CD14-positive monocyte (primary cell): ENCODE data around the gene CREB3L1. TPM values are rescaled to one million over a fixed set of nuclear protein-coding genes. Genes with fewer than 3 reads are reported as not detected.

ENCODE experiments used
- DNase-seq, 3 donors: peaks; one replicate each; pipeline ENCODE4 v3.0.0-alpha.2; 2011 to 2022
- H2AFZ ChIP-seq: 2 replicates; pipeline ENCODE4 v1.6.0; 2012; ENCODE audit warnings: mild to moderate bottlenecking, low read depth, low read length, inconsistent platforms; ENCODE audit not compliant: insufficient read depth, poor library complexity, severe bottlenecking
- H3K27ac ChIP-seq, 2 donors: 1 replicate in 1 of 2; 2 replicates in 1 of 2; pipeline ENCODE4 v1.5.1; 2012 to 2013; ENCODE audit warnings: low read length in 2 of 2, control low read depth in 1 of 2, inconsistent platforms in 1 of 2, low read depth in 1 of 2, mild to moderate bottlenecking in 1 of 2
- H3K27me3 ChIP-seq, 2 donors: one replicate each; pipeline versions ENCODE4 v1.6.0 to v1.6.1; 2011 to 2013; ENCODE audit warnings: low read length in 2 of 2; ENCODE audit not compliant: control insufficient read depth in 2 of 2, insufficient read depth in 2 of 2
- H3K36me3 ChIP-seq, 2 donors: replicated peaks in 1 of 2; 1 replicate in 1 of 2; 2 replicates in 1 of 2; pipeline versions ENCODE4 v1.5.1 to v1.6.1; 2012 to 2013; ENCODE audit warnings: low read length in 2 of 2, control low read depth in 1 of 2, inconsistent platforms in 1 of 2, mild to moderate bottlenecking in 1 of 2; ENCODE audit not compliant: insufficient read depth in 2 of 2, control insufficient read depth in 1 of 2
- H3K4me1 ChIP-seq, 2 donors: 1 replicate in 1 of 2; 2 replicates in 1 of 2; pipeline versions ENCODE4 v1.5.1 to v1.6.1; 2012 to 2013; ENCODE audit warnings: low read length in 2 of 2, control low read depth in 1 of 2, inconsistent platforms in 1 of 2, mild to moderate bottlenecking in 1 of 2, moderate library complexity in 1 of 2; ENCODE audit not compliant: insufficient read depth in 2 of 2, control insufficient read depth in 1 of 2
- H3K4me2 ChIP-seq: replicated peaks from 2 replicates; pipeline ENCODE3; 2012; ENCODE audit warnings: low read length, moderate library complexity, mild to moderate bottlenecking; ENCODE audit not compliant: poor library complexity, severe bottlenecking; ENCODE audit errors: extremely low read depth
- H3K4me3 ChIP-seq, 3 experiments: fragments of 200-600 bp in 1 of 3; sonication (generic) in 1 of 3; replicated peaks in 1 of 3; 1 replicate in 2 of 3; 2 replicates in 1 of 3; pipeline ENCODE4 v1.5.1; 2011 to 2013; ENCODE audit warnings: low read length in 3 of 3, mild to moderate bottlenecking in 3 of 3, control low read depth in 2 of 3, low read depth in 2 of 3, inconsistent platforms in 1 of 3, moderate library complexity in 1 of 3
- H3K79me2 ChIP-seq: 2 replicates; pipeline ENCODE4 v1.6.0; 2012; ENCODE audit warnings: mild to moderate bottlenecking, control low read depth, inconsistent platforms, low read length, moderate library complexity; ENCODE audit not compliant: insufficient read depth
- H3K9ac ChIP-seq: 2 replicates; pipeline ENCODE4 v1.6.0; 2017; ENCODE audit warnings: low read length, mild to moderate bottlenecking; ENCODE audit not compliant: insufficient read depth, poor library complexity, severe bottlenecking
- H3K9me3 ChIP-seq, 2 donors: replicated peaks in 1 of 2; 1 replicate in 1 of 2; 2 replicates in 1 of 2; pipeline versions ENCODE4 v1.5.1 to v1.6.1; 2012 to 2013; ENCODE audit warnings: low read length in 2 of 2, control low read depth in 1 of 2; ENCODE audit not compliant: control insufficient read depth in 1 of 2, insufficient read depth in 1 of 2
- H4K20me1 ChIP-seq: 2 replicates; pipeline ENCODE4 v1.6.0; 2012; ENCODE audit warnings: mild to moderate bottlenecking, low read length, control low read depth, moderate library complexity; ENCODE audit not compliant: insufficient read depth
- H3K27ac Mint-ChIP-seq, 7 donors: one replicate each; pipeline ENCODE4 v1.8.0; 2020; ENCODE audit warnings: mild to moderate bottlenecking in 7 of 7, mixed read lengths in 7 of 7, moderate library complexity in 6 of 7, inconsistent platforms in 2 of 7
- H3K27me3 Mint-ChIP-seq, 3 donors: one replicate each; pipeline ENCODE4 v1.8.0; 2021 to 2022; ENCODE audit warnings: low read depth in 3 of 3, mild to moderate bottlenecking in 3 of 3, mixed read lengths in 3 of 3, moderate library complexity in 3 of 3, inconsistent platforms in 1 of 3
- H3K36me3 Mint-ChIP-seq, 2 donors: one replicate each; pipeline ENCODE4 v1.8.0; 2020; ENCODE audit warnings: mixed read lengths in 2 of 2, inconsistent platforms in 1 of 2, mild to moderate bottlenecking in 1 of 2
- H3K4me1 Mint-ChIP-seq: one replicate; pipeline ENCODE4 v1.8.0; 2020; ENCODE audit warnings: mild to moderate bottlenecking, mixed read lengths
- H3K4me3 Mint-ChIP-seq, 2 donors: one replicate each; pipeline ENCODE4 v1.8.0; 2020; ENCODE audit warnings: mild to moderate bottlenecking in 2 of 2, mixed read lengths in 2 of 2, moderate library complexity in 1 of 2
- H3K9me3 Mint-ChIP-seq, 7 donors: one replicate each; pipeline ENCODE4 v1.8.0; 2020 to 2022; ENCODE audit warnings: mixed read lengths in 7 of 7, mild to moderate bottlenecking in 6 of 7, moderate library complexity in 6 of 7, inconsistent platforms in 2 of 7
- WGBS: methylation state at CpG from one replicate; pipeline ENCODE4 v1.1.5; 2013; ENCODE audit warnings: missing lambda C conversion rate; ENCODE audit not compliant: insufficient coverage; 5-methylcytosine and 5-hydroxymethylcytosine counted together
- intact Hi-C, 2 donors: fragments of 100-400 bp; cut with micrococcal nuclease; formaldehyde crosslinking; loops; one replicate each; pipeline versions ENCODE4 v1.15.0 to v1.15.1; 2023
- polyA plus RNA-seq, 3 donors: library from polyadenylated mRNA; depleted of rRNA in 1 of 3; unstranded in 2 of 3; stranded (reverse) in 1 of 3; fragments of 300-500 nt in 2 of 3; fragments of >200 nt in 1 of 3; fragmentation: Illumina TruSeq in 2 of 3; gene quantifications; 1 replicate in 2 of 3; 2 replicates in 1 of 3; pipeline ENCODE4 v1.2.3, GENCODE V29; 2012 to 2021
- TF ChIP-seq, protein P1 (sequence below): fragments of 200-600 bp; IDR thresholded peaks from one replicate; pipeline ENCODE4 v1.8.0; 2022; ENCODE audit warnings: antibody characterized with exemption, mild to moderate bottlenecking

Gene CREB3L1
- polyA plus RNA-seq, 3 donors: not detected

DNA sequence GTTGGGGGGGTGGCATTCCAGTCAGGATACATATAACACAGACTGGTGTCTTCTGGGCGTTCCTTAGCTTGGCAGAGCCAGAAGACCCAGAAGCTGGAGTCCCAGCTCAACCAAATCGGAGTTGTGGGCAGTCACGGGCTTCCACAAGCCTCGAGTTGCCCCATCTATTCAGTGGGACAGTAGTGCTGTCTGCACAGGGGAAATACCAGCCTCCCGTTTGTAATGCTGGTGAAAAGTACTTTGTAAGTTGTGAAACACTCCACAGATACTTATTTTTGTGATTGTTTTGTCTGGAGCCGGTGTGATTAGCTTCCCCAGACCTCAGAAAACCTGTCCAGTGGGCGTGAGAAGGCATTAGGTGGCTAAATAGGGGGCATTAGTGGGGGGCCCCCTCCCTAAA is 83.4 kb downstream of the CREB3L1 start:
- peak overlapping the region in 2 of 3 experiments; percentile 29 to 64 for H3K4me3 ChIP-seq
- H3K27ac ChIP-seq: peak overlapping the region; percentile 79 to 95
- peaks cover 66 to 90% of the 10 kb centered on the region in 2 donors for H3K4me1 ChIP-seq
- Mint-ChIP-seq H3K27ac (peak overlapping the region; percentile 92 to 98 (median 96)), H3K36me3 (peaks cover 23 to 42% of the 10 kb centered on the region in 2 donors), H3K4me3 (peak overlapping the region; percentile 70 to 71), H3K4me1 (peaks cover 72% of the 10 kb centered on the region), H3K27me3 (peaks cover 0 to 5% (median 3%) of the 10 kb centered on the region in 3 donors), H3K9me3 (no peaks in the 10 kb centered on the region)
- DNase-seq: peak; percentile 64 to 77 (median 74)
- TF ChIP-seq, protein P1, sequence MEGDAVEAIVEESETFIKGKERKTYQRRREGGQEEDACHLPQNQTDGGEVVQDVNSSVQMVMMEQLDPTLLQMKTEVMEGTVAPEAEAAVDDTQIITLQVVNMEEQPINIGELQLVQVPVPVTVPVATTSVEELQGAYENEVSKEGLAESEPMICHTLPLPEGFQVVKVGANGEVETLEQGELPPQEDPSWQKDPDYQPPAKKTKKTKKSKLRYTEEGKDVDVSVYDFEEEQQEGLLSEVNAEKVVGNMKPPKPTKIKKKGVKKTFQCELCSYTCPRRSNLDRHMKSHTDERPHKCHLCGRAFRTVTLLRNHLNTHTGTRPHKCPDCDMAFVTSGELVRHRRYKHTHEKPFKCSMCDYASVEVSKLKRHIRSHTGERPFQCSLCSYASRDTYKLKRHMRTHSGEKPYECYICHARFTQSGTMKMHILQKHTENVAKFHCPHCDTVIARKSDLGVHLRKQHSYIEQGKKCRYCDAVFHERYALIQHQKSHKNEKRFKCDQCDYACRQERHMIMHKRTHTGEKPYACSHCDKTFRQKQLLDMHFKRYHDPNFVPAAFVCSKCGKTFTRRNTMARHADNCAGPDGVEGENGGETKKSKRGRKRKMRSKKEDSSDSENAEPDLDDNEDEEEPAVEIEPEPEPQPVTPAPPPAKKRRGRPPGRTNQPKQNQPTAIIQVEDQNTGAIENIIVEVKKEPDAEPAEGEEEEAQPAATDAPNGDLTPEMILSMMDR: no peak
- peak overlapping the region; percentile 82 for H3K9ac ChIP-seq
- peaks cover 25 to 31% of the 10 kb centered on the region in 2 donors for H3K36me3 ChIP-seq
- 33% methylated on average over 3 of the region's 7 CpGs for WGBS
- peak overlapping the region; percentile 70 for H3K4me2 ChIP-seq
- intact Hi-C loops: no loop called here
- H3K79me2 ChIP-seq: peaks cover 100% of the 10 kb centered on the region
- H3K27me3 ChIP-seq: no peaks in the 10 kb centered on the region
- H4K20me1 ChIP-seq: peaks cover 98% of the 10 kb centered on the region
- H3K9me3 ChIP-seq: no peaks in the 10 kb centered on the region
- H2AFZ ChIP-seq: no peak overlapping the region

DNA sequence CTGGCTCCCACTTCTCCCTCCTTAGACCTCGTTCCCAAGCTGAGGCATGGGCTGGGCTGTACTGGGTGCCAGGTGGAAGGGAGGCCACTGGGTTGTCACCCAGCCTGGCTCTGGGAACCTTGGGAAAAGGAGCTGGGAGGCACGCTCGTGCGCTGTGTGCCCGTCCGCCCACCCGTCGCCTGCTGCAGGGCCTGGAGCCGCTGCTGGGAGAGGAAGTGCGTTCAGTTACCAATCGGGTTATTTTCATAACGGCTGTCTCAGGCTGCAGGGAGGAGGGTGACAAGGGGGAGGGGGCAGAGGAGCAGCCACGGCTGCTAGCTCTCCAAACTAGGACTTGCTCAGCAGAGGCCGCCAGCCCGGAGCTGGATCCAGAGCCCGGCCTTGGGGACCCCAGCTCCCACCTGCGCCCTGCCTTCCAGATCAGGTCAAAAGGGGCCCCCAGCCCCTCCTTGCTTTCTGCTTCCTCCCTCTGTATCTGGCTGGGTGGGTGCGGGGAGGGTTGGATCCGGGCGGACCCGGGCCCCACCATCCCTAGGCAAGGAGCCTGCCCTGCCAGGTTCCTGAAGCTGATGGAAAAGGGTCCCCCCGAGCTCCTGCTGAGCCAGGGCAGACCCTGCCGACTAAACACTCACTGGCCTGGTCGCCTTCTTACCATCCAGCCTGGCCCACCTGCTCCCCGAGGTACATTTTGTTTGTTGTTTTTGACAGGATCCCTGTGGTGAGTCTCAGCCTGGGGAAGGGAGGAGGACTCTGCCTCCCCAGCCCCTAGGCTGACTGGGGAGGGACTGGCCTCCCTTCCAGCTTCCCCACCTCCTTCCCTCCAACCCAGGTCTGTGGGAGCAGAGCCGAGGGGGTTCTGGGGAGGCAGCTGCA is 84.1 kb downstream of the CREB3L1 start:
- Mint-ChIP-seq H3K4me3 (peak overlapping the region; percentile 70 to 71), H3K27ac (peak overlapping the region; percentile 92 to 98 (median 96)), H3K27me3 (peaks cover 0 to 5% (median 3%) of the 10 kb centered on the region in 3 donors), H3K9me3 (no peaks in the 10 kb centered on the region), H3K4me1 (peaks cover 66% of the 10 kb centered on the region), H3K36me3 (peaks cover 17 to 42% of the 10 kb centered on the region in 2 donors)
- Histone ChIP-seq H3K27me3 (no peaks in the 10 kb centered on the region), H3K4me1 (peaks cover 59 to 86% of the 10 kb centered on the region in 2 donors), H3K9me3 (no peaks in the 10 kb centered on the region), H3K9ac (peak overlapping the region; percentile 82), H3K4me3 (peak overlapping the region; percentile 6 to 64 (median 29)), H3K79me2 (peaks cover 100% of the 10 kb centered on the region), H2AFZ (no peak overlapping the region), H3K4me2 (peak overlapping the region; percentile 70), H3K27ac (peak overlapping the region; percentile 79 to 95), H4K20me1 (peaks cover 98% of the 10 kb centered on the region), H3K36me3 (peaks cover 25 to 31% of the 10 kb centered on the region in 2 donors)
- DNase-seq: peak; percentile 75 to 79 (median 75)
- TF ChIP-seq, protein P1: no peak
- intact Hi-C loops: no loop called here
- WGBS: under 1% methylated on average over 17 of the region's 26 CpGs
